HepG2 (cell line): ENCODE results near the gene SPATA25. TPM values are rescaled to one million over a fixed set of nuclear protein-coding genes. Genes with fewer than 3 reads are reported as not detected.

Experiments
- FLYWCH1 ChIP-seq: sonication (generic); formaldehyde crosslinking; IDR thresholded peaks from 2 replicates; pipeline ENCODE4 v1.8.1; 2023; ENCODE audit warnings: mild to moderate bottlenecking, missing genetic modification reagents
- HIVEP1 ChIP-seq: sonication (generic); formaldehyde crosslinking; IDR thresholded peaks from 2 replicates; pipeline ENCODE4 v1.4.0; 2020; ENCODE audit warnings: mild to moderate bottlenecking, missing genetic modification reagents
- ISL2 ChIP-seq: sonication (generic); formaldehyde crosslinking; IDR thresholded peaks from 2 replicates; pipeline ENCODE4 v1.5.0; 2020; ENCODE audit warnings: missing genetic modification reagents
- KDM5A ChIP-seq: fragments of 200-600 bp; sonication (generic); IDR thresholded peaks from 2 replicates; pipeline ENCODE4 v1.7.0; 2018; ENCODE audit warnings: antibody characterized with exemption, mild to moderate bottlenecking, low read length, borderline replicate concordance
- MBNL3 ChIP-seq: fragments of 250-450 bp; sonication (Bioruptor Pico); conservative IDR thresholded peaks from 2 replicates; pipeline ENCODE4 v1.8.0; 2022; ENCODE audit warnings: mild to moderate bottlenecking, inconsistent platforms
- MTF2 ChIP-seq: sonication (generic); formaldehyde crosslinking; IDR thresholded peaks from 2 replicates; pipeline ENCODE4 v1.5.0; 2020; ENCODE audit warnings: missing genetic modification reagents, borderline replicate concordance
- NFATC3 ChIP-seq: sonication (generic); formaldehyde crosslinking; IDR thresholded peaks from 2 replicates; pipeline ENCODE4 v1.5.1; 2020; ENCODE audit warnings: mild to moderate bottlenecking, missing genetic modification reagents
- NFE2L1 ChIP-seq: sonication (generic); formaldehyde crosslinking; IDR thresholded peaks from 2 replicates; pipeline ENCODE4 v1.4.0; 2020; ENCODE audit warnings: missing genetic modification reagents, mild to moderate bottlenecking, borderline replicate concordance
- NPAS2 ChIP-seq: sonication (generic); formaldehyde crosslinking; IDR thresholded peaks from 2 replicates; pipeline ENCODE4 v1.8.0; 2022; ENCODE audit warnings: mild to moderate bottlenecking, missing genetic modification reagents, borderline replicate concordance
- POLR2AphosphoS5 ChIP-seq: IDR thresholded peaks from 2 replicates; pipeline ENCODE4 v1.6.1; 2012; ENCODE audit warnings: low read depth, low read length
- PTBP1 ChIP-seq: fragments of 200-400 bp; formaldehyde crosslinking; IDR thresholded peaks from 2 replicates; pipeline ENCODE4 v1.6.1; 2018; ENCODE audit warnings: low read length, low read depth; ENCODE audit not compliant: poor library complexity, severe bottlenecking
- RBAK ChIP-seq: sonication (generic); formaldehyde crosslinking; IDR thresholded peaks from 2 replicates; pipeline ENCODE4 v1.5.1; 2020; ENCODE audit warnings: mild to moderate bottlenecking, missing genetic modification reagents
- RFX1 ChIP-seq: fragments of 450-650 bp; IDR thresholded peaks from 2 replicates; pipeline ENCODE4 v1.6.1; 2017
- SALL1 ChIP-seq: sonication (generic); formaldehyde crosslinking; IDR thresholded peaks from 2 replicates; pipeline ENCODE4 v1.8.0; 2022; ENCODE audit warnings: mild to moderate bottlenecking, missing genetic modification reagents
- SCMH1 ChIP-seq: sonication (generic); formaldehyde crosslinking; IDR thresholded peaks from 2 replicates; pipeline ENCODE4 v1.9.0; 2021; ENCODE audit warnings: missing genetic modification reagents, mild to moderate bottlenecking, borderline replicate concordance
- TCF7 ChIP-seq: sonication (generic); IDR thresholded peaks from 2 replicates; pipeline ENCODE4 v1.6.1; 2016; ENCODE audit warnings: antibody characterized with exemption, low read depth
- ZFP37 ChIP-seq: sonication (generic); formaldehyde crosslinking; IDR thresholded peaks from 2 replicates; pipeline ENCODE4 v1.4.0; 2020; ENCODE audit warnings: missing genetic modification reagents, borderline replicate concordance
- ZNF180 ChIP-seq: sonication (generic); formaldehyde crosslinking; IDR thresholded peaks from 2 replicates; pipeline ENCODE4 v1.4.0; 2020; ENCODE audit warnings: low read depth, missing genetic modification reagents, borderline replicate concordance
- ZNF329 ChIP-seq: sonication (generic); formaldehyde crosslinking; IDR thresholded peaks from 2 replicates; pipeline ENCODE4 v1.9.0; 2021; ENCODE audit warnings: low read depth, mild to moderate bottlenecking, missing genetic modification reagents
- ZNF33A ChIP-seq: sonication (generic); formaldehyde crosslinking; IDR thresholded peaks from 2 replicates; pipeline ENCODE4 v1.5.1; 2020; ENCODE audit warnings: missing genetic modification reagents, mild to moderate bottlenecking, moderate library complexity, borderline replicate concordance
- polyA plus RNA-seq, 8 experiments: library from polyadenylated mRNA; depleted of rRNA in 3 of 8; stranded (reverse) in 7 of 8; unstranded in 1 of 8; fragments of >200 nt; fragmentation: Illumina TruSeq in 4 of 8; extraction: Trizol in 4 of 8; gene quantifications; 2 replicates each; pipeline versions ENCODE4 v1.2.1 to v1.2.3, GENCODE V29; 2011 to 2016; ENCODE audit warnings: low read depth in 4 of 8, missing spikeins in 1 of 8, mixed read lengths in 1 of 8; ENCODE audit not compliant: insufficient read depth in 1 of 8
- total RNA-seq, 5 experiments: library from RNA; depleted of rRNA; stranded (reverse); fragments of >200 nt; fragmentation: Illumina TruSeq; extraction: Trizol; gene quantifications; 2 replicates each; pipeline ENCODE4 v1.2.3, GENCODE V29; 2016; ENCODE audit warnings: low read depth in 1 of 5
- TF ChIP-seq, protein P1 (sequence below): sonication (generic); formaldehyde crosslinking; IDR thresholded peaks from 2 replicates; pipeline ENCODE4 v1.5.1; 2020; ENCODE audit warnings: mild to moderate bottlenecking, moderate library complexity, missing genetic modification reagents
- TF ChIP-seq, protein P2 (sequence below): sonication (generic); formaldehyde crosslinking; IDR thresholded peaks from 2 replicates; pipeline ENCODE4 v1.4.0; 2020; ENCODE audit warnings: missing genetic modification reagents, mild to moderate bottlenecking, borderline replicate concordance
- TF ChIP-seq, protein P3 (sequence below): sonication (generic); formaldehyde crosslinking; IDR thresholded peaks from 2 replicates; pipeline ENCODE4 v1.5.0; 2020; ENCODE audit warnings: missing genetic modification reagents
- TF ChIP-seq, protein P4 (sequence below): sonication (generic); formaldehyde crosslinking; IDR thresholded peaks from 2 replicates; pipeline ENCODE4 v1.4.0; 2020; ENCODE audit warnings: missing genetic modification reagents, mild to moderate bottlenecking, borderline replicate concordance

Gene SPATA25
- total and polyA plus RNA-seq, 2 of the 13 experiments (the other 11 are each of a cell fraction or from before 2014, with no cell fraction given), result 4.8 to 7.6 TPM

DNA sequence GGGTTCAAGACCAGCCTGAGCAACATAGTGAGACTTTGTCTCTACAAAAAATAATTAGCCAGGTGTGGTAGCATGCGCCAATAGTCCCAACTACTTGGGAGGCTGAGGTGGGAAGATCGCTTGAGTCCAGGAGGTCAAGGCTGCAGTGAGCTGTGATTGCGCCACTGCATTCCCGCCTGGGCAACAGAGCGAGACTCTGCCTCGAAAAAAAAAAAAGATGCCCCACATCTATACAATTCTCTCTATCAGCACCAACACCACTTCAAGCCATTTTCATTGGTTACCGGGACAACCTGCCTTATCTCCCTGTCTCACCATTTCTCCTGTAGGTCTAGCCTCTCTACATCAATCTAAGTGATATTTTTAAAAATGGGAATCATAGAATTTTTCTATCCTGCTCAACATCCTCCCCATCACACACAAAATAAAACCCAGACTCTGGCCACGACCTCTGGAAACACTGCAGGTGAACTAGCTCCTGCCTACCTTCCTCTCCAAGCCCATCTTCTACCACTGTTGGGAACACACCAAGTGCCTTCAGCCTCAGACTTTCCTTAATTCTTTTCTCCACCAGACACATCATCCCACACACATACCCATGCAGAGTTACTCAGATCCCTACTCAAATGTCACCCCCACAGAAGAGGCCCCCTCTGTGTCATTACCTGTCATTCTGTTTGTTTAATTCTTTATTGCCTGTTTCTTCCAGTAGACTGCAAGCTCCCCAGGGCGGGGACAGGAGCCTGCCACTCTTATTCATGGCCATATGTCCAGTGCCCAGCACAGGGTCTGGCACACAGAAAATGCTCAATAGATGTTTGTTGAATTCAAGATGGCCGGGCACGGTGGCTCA is 34.1 kb upstream of the SPATA25 start (continued):
- TF ChIP-seq, protein P1, sequence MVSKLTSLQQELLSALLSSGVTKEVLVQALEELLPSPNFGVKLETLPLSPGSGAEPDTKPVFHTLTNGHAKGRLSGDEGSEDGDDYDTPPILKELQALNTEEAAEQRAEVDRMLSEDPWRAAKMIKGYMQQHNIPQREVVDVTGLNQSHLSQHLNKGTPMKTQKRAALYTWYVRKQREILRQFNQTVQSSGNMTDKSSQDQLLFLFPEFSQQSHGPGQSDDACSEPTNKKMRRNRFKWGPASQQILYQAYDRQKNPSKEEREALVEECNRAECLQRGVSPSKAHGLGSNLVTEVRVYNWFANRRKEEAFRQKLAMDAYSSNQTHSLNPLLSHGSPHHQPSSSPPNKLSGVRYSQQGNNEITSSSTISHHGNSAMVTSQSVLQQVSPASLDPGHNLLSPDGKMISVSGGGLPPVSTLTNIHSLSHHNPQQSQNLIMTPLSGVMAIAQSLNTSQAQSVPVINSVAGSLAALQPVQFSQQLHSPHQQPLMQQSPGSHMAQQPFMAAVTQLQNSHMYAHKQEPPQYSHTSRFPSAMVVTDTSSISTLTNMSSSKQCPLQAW (CRISPR knock-in tag), result no peak
- TF ChIP-seq, protein P2, sequence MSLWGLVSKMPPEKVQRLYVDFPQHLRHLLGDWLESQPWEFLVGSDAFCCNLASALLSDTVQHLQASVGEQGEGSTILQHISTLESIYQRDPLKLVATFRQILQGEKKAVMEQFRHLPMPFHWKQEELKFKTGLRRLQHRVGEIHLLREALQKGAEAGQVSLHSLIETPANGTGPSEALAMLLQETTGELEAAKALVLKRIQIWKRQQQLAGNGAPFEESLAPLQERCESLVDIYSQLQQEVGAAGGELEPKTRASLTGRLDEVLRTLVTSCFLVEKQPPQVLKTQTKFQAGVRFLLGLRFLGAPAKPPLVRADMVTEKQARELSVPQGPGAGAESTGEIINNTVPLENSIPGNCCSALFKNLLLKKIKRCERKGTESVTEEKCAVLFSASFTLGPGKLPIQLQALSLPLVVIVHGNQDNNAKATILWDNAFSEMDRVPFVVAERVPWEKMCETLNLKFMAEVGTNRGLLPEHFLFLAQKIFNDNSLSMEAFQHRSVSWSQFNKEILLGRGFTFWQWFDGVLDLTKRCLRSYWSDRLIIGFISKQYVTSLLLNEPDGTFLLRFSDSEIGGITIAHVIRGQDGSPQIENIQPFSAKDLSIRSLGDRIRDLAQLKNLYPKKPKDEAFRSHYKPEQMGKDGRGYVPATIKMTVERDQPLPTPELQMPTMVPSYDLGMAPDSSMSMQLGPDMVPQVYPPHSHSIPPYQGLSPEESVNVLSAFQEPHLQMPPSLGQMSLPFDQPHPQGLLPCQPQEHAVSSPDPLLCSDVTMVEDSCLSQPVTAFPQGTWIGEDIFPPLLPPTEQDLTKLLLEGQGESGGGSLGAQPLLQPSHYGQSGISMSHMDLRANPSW (CRISPR knock-in tag), result no peak
- no peak for TF ChIP-seq PTBP1
- TF ChIP-seq SALL1, result peak; percentile 40
- no peak for TF ChIP-seq SCMH1 (CRISPR knock-in tag)
- TF ChIP-seq ZNF33A (CRISPR knock-in tag), result no peak
- TF ChIP-seq MBNL3 (CRISPR knock-in tag), result no peak
- TF ChIP-seq NFATC3 (CRISPR knock-in tag), result no peak
- no peak for TF ChIP-seq RFX1
- TF ChIP-seq, protein P3, sequence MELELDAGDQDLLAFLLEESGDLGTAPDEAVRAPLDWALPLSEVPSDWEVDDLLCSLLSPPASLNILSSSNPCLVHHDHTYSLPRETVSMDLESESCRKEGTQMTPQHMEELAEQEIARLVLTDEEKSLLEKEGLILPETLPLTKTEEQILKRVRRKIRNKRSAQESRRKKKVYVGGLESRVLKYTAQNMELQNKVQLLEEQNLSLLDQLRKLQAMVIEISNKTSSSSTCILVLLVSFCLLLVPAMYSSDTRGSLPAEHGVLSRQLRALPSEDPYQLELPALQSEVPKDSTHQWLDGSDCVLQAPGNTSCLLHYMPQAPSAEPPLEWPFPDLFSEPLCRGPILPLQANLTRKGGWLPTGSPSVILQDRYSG (CRISPR knock-in tag), result no peak
- no peak for TF ChIP-seq TCF7
- no peak for TF ChIP-seq KDM5A
- no peak for TF ChIP-seq FLYWCH1
- no peak for TF ChIP-seq NPAS2 (CRISPR knock-in tag)
- no peak for TF ChIP-seq ZNF329
- TF ChIP-seq ISL2, result peak; percentile 29; the same call in 1 of the 2 replicates
- no peak for TF ChIP-seq ZFP37 (CRISPR knock-in tag)
- no peak for TF ChIP-seq POLR2AphosphoS5
- TF ChIP-seq HIVEP1 (CRISPR knock-in tag), result no peak
- TF ChIP-seq ZNF180 (CRISPR knock-in tag), result no peak
- no peak for TF ChIP-seq MTF2 (CRISPR knock-in tag)
- TF ChIP-seq, protein P4, sequence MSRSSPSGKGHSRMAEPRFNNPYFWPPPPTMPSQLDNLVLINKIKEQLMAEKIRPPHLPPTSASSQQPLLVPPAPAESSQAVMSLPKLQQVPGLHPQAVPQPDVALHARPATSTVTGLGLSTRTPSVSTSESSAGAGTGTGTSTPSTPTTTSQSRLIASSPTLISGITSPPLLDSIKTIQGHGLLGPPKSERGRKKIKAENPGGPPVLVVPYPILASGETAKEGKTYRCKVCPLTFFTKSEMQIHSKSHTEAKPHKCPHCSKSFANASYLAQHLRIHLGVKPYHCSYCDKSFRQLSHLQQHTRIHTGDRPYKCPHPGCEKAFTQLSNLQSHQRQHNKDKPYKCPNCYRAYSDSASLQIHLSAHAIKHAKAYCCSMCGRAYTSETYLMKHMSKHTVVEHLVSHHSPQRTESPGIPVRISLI, result peak; percentile 94
- no peak for TF ChIP-seq NFE2L1 (CRISPR knock-in tag)
- no peak for TF ChIP-seq RBAK (CRISPR knock-in tag)
